NCI-H526 treated with DMSO at 0.1 percent for 48 hours (cell line): ENCODE results near the gene TPK1.
"Not testable (repeated sequence)": the region's sequence is repeated elsewhere in the genome, so short reads cannot be mapped to it uniquely, and the experiment has no call there.

Source experiments
- DNase-seq: peaks from one replicate; lab custom pipeline; 2025; lab: John Stamatoyannopoulos, UW

TPK1 gene

DNA sequence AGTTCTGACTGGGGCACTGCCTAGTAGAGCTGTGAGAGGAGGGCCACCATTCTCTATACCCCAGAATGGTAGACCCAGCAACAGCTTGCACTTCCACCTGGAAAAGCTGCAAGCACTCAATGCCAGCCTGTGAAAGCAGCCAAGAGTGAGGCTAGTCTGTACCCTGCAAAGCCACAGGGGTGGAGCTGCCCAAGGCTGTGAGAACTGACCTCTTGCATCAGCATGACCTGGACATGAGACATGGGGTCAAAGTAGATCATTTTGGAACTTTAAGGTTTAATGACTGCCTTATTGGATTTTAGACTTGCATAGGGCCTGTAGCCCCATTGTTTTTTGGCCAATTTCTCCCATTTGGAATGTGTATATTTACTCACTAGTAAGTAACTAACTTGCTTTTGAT is 206.3 kb downstream of the TPK1 start:
- DNase-seq = no peak

GRCh38 chr7:144629011-144629410 is 206.8 kb downstream of the TPK1 start:
- no peak for DNase-seq

DNA sequence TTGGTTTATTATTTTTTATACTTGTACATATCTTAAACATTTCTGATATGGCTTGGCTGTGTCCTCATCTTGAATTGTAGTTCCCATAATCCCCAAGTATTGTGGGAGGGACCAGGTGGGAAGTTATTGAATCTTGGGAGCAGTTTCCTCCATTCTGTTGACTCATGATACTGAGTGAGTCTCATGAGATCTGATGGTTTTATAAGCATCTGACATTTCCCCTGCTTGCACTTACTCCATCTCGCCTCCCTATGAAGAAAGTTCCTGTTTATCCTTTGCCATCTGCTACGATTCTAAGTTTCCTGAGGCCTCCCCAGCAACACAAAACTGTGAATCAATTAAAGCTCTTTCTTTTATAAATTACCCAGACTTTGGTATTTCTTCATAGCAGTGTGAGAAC is 207.7 kb downstream of the TPK1 start:
- no peak for DNase-seq

GRCh38 chr7:144622745-144623144 is 213.1 kb downstream of the TPK1 start:
- no peak for DNase-seq

DNA sequence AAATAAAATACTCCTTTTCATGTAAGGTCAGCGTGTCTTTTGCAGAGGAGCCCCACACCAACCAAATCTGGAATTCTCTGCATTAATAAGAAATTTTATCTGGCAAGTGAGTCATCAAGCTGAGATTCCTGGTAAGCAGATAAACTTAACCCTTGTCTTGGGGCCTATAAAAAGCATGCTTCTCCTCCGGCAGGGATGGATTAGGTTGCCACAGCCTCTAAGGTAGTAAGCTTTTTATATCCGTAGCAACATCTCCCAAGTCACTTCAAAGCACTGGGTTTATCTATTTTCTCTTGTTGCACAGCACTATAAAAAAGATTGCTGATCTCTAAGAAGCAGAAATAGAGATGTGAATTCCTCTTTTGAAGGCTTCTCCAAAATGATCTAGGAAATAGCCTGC is 229.6 kb downstream of the TPK1 start:
- DNase-seq = no peak

- no peak for DNase-seq
Measured at GRCh38 chr7:144596953-144597352, 238.9 kb downstream of the TPK1 start.

GRCh38 chr7:144594580-144594979 is 241.3 kb downstream of the TPK1 start:
- DNase-seq = no peak

- no peak for DNase-seq
Measured at GRCh38 chr7:144588559-144589051, 247.2 kb downstream of the TPK1 start.

DNA sequence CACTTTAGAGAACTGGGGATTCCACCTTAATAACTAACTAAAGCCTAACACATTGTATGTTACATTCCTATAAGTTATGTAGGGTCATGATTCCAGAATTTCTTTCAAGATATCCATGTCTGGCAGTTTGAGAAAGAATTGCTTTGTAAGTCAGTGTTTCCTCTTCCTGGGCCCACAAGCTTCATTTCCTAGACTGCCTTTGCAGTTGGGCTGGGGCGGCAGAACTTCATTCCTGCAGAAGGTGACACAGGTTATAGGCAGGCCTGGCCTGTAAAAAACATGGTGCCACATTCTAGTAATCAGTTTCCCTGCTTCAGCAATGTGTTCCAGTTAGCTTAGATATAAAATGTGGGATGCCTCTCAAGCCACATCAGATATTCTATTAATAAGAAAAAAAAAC is 248.2 kb downstream of the TPK1 start:
- no peak for DNase-seq

- peak; percentile 15 for DNase-seq
Measured at GRCh38 chr7:144584726-144585125, 251.1 kb downstream of the TPK1 start.

- no peak for DNase-seq
Measured at GRCh38 chr7:144579687-144580086, 256.2 kb downstream of the TPK1 start.

DNA sequence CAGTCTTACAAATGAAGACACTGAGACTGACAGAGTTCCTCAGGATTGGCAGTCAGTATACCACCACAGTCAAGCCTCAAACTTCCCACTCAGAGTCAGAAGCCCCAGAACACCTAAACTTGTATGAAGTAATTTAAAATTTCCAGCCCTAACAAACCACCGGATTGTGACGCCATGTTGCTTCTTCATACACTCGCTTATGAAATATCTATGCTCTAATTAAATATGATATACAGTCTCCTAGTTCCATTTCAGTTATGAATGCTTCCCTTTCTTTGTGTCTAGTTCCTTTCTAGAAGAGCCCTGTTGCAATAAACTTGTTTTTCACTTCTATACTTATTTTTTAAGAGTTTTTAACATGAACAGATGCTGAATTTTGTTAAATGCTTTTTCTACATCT is 260.4 kb downstream of the TPK1 start:
- DNase-seq = no peak

GRCh38 chr7:144574753-144575152 is 261.1 kb downstream of the TPK1 start:
- DNase-seq = not testable (repeated sequence)

GRCh38 chr7:144568233-144568632 is 267.6 kb downstream of the TPK1 start:
- DNase-seq = no peak

- DNase-seq = no peak
Measured at GRCh38 chr7:144565586-144565985, 270.3 kb downstream of the TPK1 start.

DNA sequence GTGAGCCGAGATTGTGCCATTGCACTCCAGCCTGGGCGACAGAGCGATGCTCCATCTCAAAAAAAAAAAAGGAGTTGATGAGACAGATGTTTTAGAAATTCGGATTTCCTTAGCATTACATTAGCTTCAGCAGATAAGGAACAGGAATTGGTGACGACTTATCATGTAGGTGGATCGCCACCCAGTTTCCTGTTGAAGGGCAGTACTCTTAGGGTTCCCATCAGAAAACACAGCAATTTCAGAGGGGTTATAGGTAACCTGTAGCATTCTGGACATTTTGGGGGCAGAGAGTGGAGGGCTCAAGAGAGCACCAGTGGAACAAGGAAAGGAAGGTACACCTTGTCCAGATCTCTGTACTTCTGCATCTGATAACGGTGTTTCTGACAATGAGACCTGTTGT is 286.0 kb downstream of the TPK1 start:
- DNase-seq = no peak

GRCh38 chr7:144548556-144548955 is 287.3 kb downstream of the TPK1 start:
- no peak for DNase-seq

DNA sequence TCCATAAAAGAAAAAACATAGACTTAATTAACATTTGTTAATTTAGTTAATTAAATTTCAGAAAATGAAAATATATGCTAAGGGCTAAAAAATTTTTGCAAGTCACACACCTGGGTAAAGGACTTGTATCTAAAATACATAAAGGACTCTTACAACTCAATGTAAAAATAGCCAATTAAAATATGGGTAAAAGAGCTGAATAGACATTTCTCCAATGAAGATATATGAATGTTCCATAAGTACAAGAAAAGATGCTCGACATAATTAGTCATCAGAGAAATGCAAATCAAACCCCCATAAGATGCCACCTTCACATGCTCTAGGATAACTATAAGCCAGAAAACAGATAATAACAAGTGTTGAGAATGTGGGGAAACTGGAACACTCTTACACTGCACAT is 288.0 kb downstream of the TPK1 start:
- no peak for DNase-seq

- DNase-seq = no peak
Measured at GRCh38 chr7:144546782-144547181, 289.1 kb downstream of the TPK1 start.

DNA sequence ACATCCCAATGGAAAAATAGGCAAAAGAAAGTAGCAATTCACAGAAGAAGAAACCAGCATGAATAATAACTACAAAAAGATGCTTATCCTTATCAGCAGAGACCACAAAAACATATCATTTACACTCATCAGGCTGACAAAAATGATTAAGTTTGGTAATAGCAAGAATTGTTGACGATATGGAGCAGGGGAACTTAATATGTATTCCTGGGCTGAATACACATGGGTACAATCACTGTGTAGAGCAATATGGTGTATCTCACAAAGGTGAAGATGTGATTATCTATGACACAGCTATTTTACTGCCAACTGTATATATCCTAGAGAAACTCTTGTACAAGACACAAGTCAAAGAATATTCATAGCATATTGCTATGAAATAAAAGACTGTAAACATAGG is 290.5 kb downstream of the TPK1 start:
- DNase-seq = no peak

DNA sequence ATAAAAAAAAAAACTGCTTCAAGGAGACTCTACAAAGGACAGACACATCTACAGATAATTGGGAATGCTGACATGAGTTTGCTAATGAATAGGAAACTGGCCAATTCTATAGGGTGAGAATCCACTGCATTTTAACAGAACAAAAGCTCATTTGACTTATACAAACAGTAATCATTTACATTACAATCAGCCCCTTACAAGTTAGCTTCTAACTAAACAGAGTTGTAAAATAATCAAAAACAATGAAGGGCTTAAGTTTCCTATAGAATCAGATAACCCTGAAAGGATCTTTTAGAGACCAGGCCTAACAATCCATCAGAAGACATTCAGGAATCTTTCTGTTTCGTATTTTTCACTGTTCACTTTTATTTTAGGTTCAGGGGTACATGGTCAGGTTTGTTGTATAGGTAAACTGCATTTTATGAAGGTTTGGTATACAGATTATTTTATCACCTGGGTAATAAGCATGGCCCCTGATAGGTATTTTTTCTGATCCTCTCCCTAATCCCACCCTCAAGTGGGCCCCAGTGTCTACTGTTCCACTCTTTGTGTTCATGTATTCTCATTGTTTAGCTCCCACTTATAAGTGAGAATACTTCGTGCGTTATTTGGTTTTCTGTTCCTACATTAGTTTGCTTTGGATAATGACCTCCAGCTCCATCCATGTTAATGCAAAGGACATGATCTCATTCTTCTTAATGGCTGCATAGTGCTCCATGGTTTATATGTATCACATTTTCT is 301.0 kb downstream of the TPK1 start:
- no peak for DNase-seq

DNA sequence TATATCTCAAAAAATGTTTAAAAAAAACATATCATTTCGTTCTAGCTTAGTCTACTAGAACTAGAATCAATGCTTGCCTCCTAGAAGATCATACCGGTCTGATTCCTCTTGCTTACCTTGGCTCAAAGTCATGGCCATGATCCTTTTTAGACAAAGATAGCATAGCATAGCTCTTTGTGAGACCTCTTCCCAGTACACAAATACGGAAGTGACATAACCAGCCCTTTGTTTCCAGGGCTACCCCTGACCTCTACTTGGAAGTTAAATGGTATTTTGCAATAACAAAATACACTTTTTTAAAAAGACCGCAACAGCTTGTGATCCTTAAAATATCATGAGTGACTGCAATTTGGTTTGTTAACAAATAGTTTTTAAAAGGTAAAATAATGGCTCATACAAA is 301.7 kb downstream of the TPK1 start:
- no peak for DNase-seq

DNA sequence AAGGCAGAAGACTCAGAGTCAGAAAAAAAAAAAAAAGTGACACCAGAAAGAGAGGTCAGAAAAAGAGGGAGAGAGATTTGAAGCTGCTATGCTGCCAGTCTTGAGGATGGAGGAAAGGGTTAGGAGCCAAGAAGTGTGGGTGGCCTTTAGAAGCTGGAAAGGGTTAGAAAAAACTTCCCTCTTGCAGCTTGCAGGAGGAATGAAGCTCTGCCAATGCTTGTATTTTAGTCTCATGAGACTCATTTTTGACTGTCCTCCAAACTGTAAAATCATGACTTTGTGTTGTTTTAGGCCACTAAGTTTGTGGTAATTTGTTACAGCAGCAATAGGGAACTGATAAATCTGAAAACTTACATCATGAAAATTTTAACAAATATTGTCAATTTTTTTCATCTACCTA is 304.7 kb downstream of the TPK1 start:
- no peak for DNase-seq

GRCh38 chr7:144529269-144529926 is 306.5 kb downstream of the TPK1 start:
- DNase-seq = no peak
